ENCODE measurements around the gene CD99. TPM values are rescaled to one million over a fixed set of nuclear protein-coding genes. Genes with fewer than 3 reads are reported as not detected.

The CD99 gene
- total and polyA plus RNA-seq, 2 experiments from 2014 or later, result 28.5 to 43.1 TPM

GRCh38 chrX:2767631-2768455, 76.7 kb downstream of the CD99 start (continued):
- TF ChIP-seq ZNF462 (CRISPR knock-in tag; IDR thresholded peaks at IDR 0.05), result no peak
- no peak for TF ChIP-seq CREB1 (CRISPR knock-in tag; IDR thresholded peaks at IDR 0.05; ENCODE audit: low read depth)
- TF ChIP-seq ZNF114 (CRISPR knock-in tag; IDR thresholded peaks at IDR 0.05), result no peak

- Mint-ChIP-seq H3K4me1 (peaks cover 14% of the 10 kb centered on the region; the same call in 2 of the 3 replicates), H3K4me3 (no peak overlapping the region), H3K9me3 (peaks cover 10% of the 10 kb centered on the region), H3K36me3 (ENCODE audit: low read depth) (peaks cover 2% of the 10 kb centered on the region; the same call in 1 of the 3 replicates), H3K27ac (no peak overlapping the region), H3K27me3 (ENCODE audit: insufficient read depth, low read depth, poor library complexity) (peaks cover 15% of the 10 kb centered on the region)
- DNase-seq (ENCODE audit: low spot score) (no peak), ATAC-seq (no peak)
- no peaks in the 10 kb centered on the region for H3K79me2 ChIP-seq (replicated peaks; ENCODE audit: insufficient read depth)
- H4K20me1 ChIP-seq (replicated peaks; ENCODE audit: insufficient read depth), result no peaks in the 10 kb centered on the region
- H3K4me1 ChIP-seq (ENCODE audit: insufficient read depth), result no peaks in the 10 kb centered on the region
- H3K4me3 ChIP-seq, result no peak overlapping the region
- H2AFZ ChIP-seq, result no peak overlapping the region
- no peak overlapping the region for H3K4me2 ChIP-seq
- no peaks in the 10 kb centered on the region for H3K27me3 ChIP-seq (ENCODE audit: insufficient read depth)
- H3K9me2 ChIP-seq (ENCODE audit: insufficient read depth), result no peaks in the 10 kb centered on the region
- H3K27ac ChIP-seq (ENCODE audit: low read depth), result no peak overlapping the region
- no peaks in the 10 kb centered on the region for H3K36me3 ChIP-seq (ENCODE audit: insufficient read depth)
- no peaks in the 10 kb centered on the region for H3F3A ChIP-seq (replicated peaks; ENCODE audit: low read depth)
- no peak for TF ChIP-seq ETS1 (IDR thresholded peaks at IDR 0.05)
- TF ChIP-seq STAT1 (IDR thresholded peaks at IDR 0.05; ENCODE audit: unreplicated experiment), result no peak
- no peak for TF ChIP-seq ZNF462 (CRISPR knock-in tag; IDR thresholded peaks at IDR 0.05)
- TF ChIP-seq POLR2AphosphoS5 (IDR thresholded peaks at IDR 0.05; ENCODE audit: low read depth), result no peak
- TF ChIP-seq EZH2 (IDR thresholded peaks at IDR 0.05; ENCODE audit: low read depth, unreplicated experiment), result no peak
- no peak for TF ChIP-seq ZNF114 (CRISPR knock-in tag; IDR thresholded peaks at IDR 0.05)
Measured at GRCh38 chrX:2769615-2770014, 78.5 kb downstream of the CD99 start.
